H1 (cell line): Measurements from ENCODE around the gene TSSK6.

Experiments used
- CTCF ChIP-seq, 3 experiments: IDR thresholded peaks; 1 replicate in 2 of 3; 2 replicates in 1 of 3; pipeline versions ENCODE4 v1.5.1 to v1.6.1; 2011; ENCODE audit warnings: low read length in 3 of 3, mild to moderate bottlenecking in 3 of 3, inconsistent platforms in 2 of 3, low read depth in 1 of 3, moderate library complexity in 1 of 3; ENCODE audit not compliant: insufficient read depth in 1 of 3; ENCODE audit errors: control extremely low read depth in 1 of 3
- EZH2 ChIP-seq: fragments of 200-600 bp; sonication (generic); IDR thresholded peaks from 2 replicates; pipeline ENCODE4 v1.7.1; 2012; ENCODE audit warnings: low read depth, mild to moderate bottlenecking, moderate library complexity, low read length, inconsistent platforms; ENCODE audit not compliant: severe bottlenecking
- KDM5A ChIP-seq: fragments of 200-600 bp; IDR thresholded peaks from 2 replicates; pipeline ENCODE4 v1.7.1; 2012; ENCODE audit warnings: mild to moderate bottlenecking, low read length, inconsistent platforms, mixed read lengths
- MAX ChIP-seq: IDR thresholded peaks from 2 replicates; pipeline ENCODE4 v1.6.1; 2012; ENCODE audit warnings: inconsistent platforms
- POLR2A ChIP-seq, 2 experiments: IDR thresholded peaks; 1 replicate in 1 of 2; 2 replicates in 1 of 2; pipeline ENCODE4 v1.6.1; 2011; ENCODE audit warnings: low read depth in 2 of 2, low read length in 2 of 2, mild to moderate bottlenecking in 2 of 2; ENCODE audit errors: control extremely low read depth in 1 of 2
- SIN3A ChIP-seq, 2 experiments: IDR thresholded peaks in 1 of 2; conservative IDR thresholded peaks in 1 of 2; 2 replicates each; pipeline ENCODE4 v1.6.1; 2011 to 2012; ENCODE audit warnings: low read length in 2 of 2, improper control_type of control experiment in 1 of 2, low read depth in 1 of 2, mild to moderate bottlenecking in 1 of 2
- YY1 ChIP-seq: IDR thresholded peaks from 2 replicates; pipeline ENCODE4 v1.6.1; 2011; ENCODE audit warnings: low read depth, mild to moderate bottlenecking, low read length
- TF ChIP-seq, protein P1 (sequence below): IDR thresholded peaks from 2 replicates; pipeline ENCODE4 v1.6.1; 2011; ENCODE audit warnings: low read length, improper control_type of control experiment

GRCh38 chr19:19468424-19469050 is 46.8 kb downstream of the TSSK6 start:
- TF ChIP-seq, protein P1, sequence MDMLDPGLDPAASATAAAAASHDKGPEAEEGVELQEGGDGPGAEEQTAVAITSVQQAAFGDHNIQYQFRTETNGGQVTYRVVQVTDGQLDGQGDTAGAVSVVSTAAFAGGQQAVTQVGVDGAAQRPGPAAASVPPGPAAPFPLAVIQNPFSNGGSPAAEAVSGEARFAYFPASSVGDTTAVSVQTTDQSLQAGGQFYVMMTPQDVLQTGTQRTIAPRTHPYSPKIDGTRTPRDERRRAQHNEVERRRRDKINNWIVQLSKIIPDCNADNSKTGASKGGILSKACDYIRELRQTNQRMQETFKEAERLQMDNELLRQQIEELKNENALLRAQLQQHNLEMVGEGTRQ: no peak
- no peak for TF ChIP-seq EZH2
- TF ChIP-seq YY1: no peak
- no peak for TF ChIP-seq MAX
- TF ChIP-seq SIN3A (conservative IDR thresholded peaks at IDR 0.05 in 1 of 2, IDR thresholded peaks at IDR 0.05 in 1 of 2; ENCODE audit: low read depth in 1 of 2, low read length in 2 of 2): no peak
- TF ChIP-seq CTCF (IDR thresholded peaks at IDR 0.05; ENCODE audit: control extremely low read depth in 1 of 3, insufficient read depth in 1 of 3, low read depth in 1 of 3, low read length in 3 of 3): no peak
- TF ChIP-seq KDM5A: no peak
- no peak for TF ChIP-seq POLR2A (IDR thresholded peaks at IDR 0.05; ENCODE audit: control extremely low read depth in 1 of 2, low read depth in 2 of 2, low read length in 2 of 2)
